Large intestine (tissue), 3 donors: ENCODE results near the gene ENAH. TPM values are rescaled to one million over a fixed set of nuclear protein-coding genes. Genes with fewer than 3 reads are reported as not detected.

Experiments used
- DNase-seq, 2 donors: peaks; one replicate each; pipeline versions ENCODE4 v3.0.0 to v3.0.0-alpha.2; 2013
- H3K27ac ChIP-seq: one replicate; pipeline ENCODE4 v1.5.1; 2013; ENCODE audit warnings: low read length
- H3K27me3 ChIP-seq: 2 replicates; pipeline ENCODE4 v1.6.1; 2013; ENCODE audit warnings: low read length; ENCODE audit not compliant: control insufficient read depth, insufficient read depth
- H3K36me3 ChIP-seq: 2 replicates; pipeline ENCODE4 v1.6.1; 2013; ENCODE audit warnings: low read length; ENCODE audit not compliant: control insufficient read depth, insufficient read depth
- H3K4me1 ChIP-seq: one replicate; pipeline ENCODE4 v1.6.1; 2013; ENCODE audit warnings: low read length; ENCODE audit not compliant: control insufficient read depth, insufficient read depth
- H3K4me3 ChIP-seq: one replicate; pipeline ENCODE4 v1.5.1; 2013; ENCODE audit warnings: low read length
- H3K9me3 ChIP-seq: one replicate; pipeline ENCODE4 v1.6.1; 2013; ENCODE audit warnings: mild to moderate bottlenecking, low read depth, low read length, moderate library complexity; ENCODE audit not compliant: control insufficient read depth
- WGBS: methylation state at CpG from one replicate; pipeline ENCODE4 v1.1.5; 2013; ENCODE audit warnings: low lambda C conversion rate; ENCODE audit not compliant: insufficient coverage; 5-methylcytosine and 5-hydroxymethylcytosine counted together
- polyA plus RNA-seq: library from polyadenylated mRNA; unstranded; fragments of 120-200 nt; gene quantifications from one replicate; pipeline ENCODE4 v1.2.1, GENCODE V29; 2013

ENAH gene
- polyA plus RNA-seq, 1 donor: 44.4 TPM

GRCh38 chr1:225677350-225678124 lies 24.6 kb upstream of the ENAH start:
- H3K27ac ChIP-seq: no peak overlapping the region
- H3K4me1 ChIP-seq: no peaks in the 10 kb centered on the region
- peak overlapping the region; percentile 3 for H3K4me3 ChIP-seq
- peaks cover 3% of the 10 kb centered on the region for H3K27me3 ChIP-seq
- H3K36me3 ChIP-seq: no peaks in the 10 kb centered on the region
- peak in 1 of 2 donors; percentile 48 for DNase-seq
- no peaks in the 10 kb centered on the region for H3K9me3 ChIP-seq
- WGBS: 17% methylated on average over 2 of the region's 40 CpGs

DNA sequence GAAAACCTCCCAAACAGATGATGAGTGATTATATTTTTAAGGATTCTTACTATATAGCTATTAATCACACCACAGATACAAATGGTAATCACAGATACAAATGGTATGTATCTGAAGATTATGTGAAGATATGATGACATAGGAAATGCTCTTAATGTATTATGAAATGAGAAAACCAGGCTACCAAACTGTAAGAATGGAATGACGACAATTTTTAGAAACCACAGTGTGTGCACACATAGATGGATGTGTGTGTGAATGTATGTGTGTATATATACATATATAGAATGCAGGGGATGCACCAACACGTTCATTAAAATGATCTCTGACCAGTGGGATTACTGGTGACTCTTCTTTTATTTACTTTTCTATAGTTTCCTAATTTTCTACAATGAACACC lies 21.5 kb upstream of the ENAH start:
- H3K36me3 ChIP-seq: no peaks in the 10 kb centered on the region

GRCh38 chr1:225670806-225671733 lies 18.1 kb upstream of the ENAH start:
- no peak overlapping the region for H3K4me3 ChIP-seq
- peak; percentile 73 to 90 for DNase-seq
- 60% methylated on average over 1 of the region's 4 CpGs for WGBS
- H3K36me3 ChIP-seq: no peaks in the 10 kb centered on the region
- peak overlapping the region; percentile 57 for H3K27ac ChIP-seq
- H3K27me3 ChIP-seq: no peaks in the 10 kb centered on the region
- no peaks in the 10 kb centered on the region for H3K9me3 ChIP-seq
- H3K4me1 ChIP-seq: no peaks in the 10 kb centered on the region

More for the DNA sequence above, 21.5 kb upstream of the ENAH start:
- H3K4me3 ChIP-seq: no peak overlapping the region
- no peak overlapping the region for H3K27ac ChIP-seq
- no peaks in the 10 kb centered on the region for H3K9me3 ChIP-seq
- H3K4me1 ChIP-seq: no peaks in the 10 kb centered on the region
- no CpG with 5 or more reads among the region's 2 CpGs for WGBS
- no peak for DNase-seq
- H3K27me3 ChIP-seq: peaks cover 3% of the 10 kb centered on the region

GRCh38 chr1:225670356-225670755 lies 17.4 kb upstream of the ENAH start:
- H3K27me3 ChIP-seq: no peaks in the 10 kb centered on the region
- H3K27ac ChIP-seq: no peak overlapping the region
- no CpG with 5 or more reads among the region's 7 CpGs for WGBS
- no peaks in the 10 kb centered on the region for H3K9me3 ChIP-seq
- no peaks in the 10 kb centered on the region for H3K36me3 ChIP-seq
- no peak for DNase-seq
- no peak overlapping the region for H3K4me3 ChIP-seq
- no peaks in the 10 kb centered on the region for H3K4me1 ChIP-seq

- no CpG with 5 or more reads among the region's 1 CpG for WGBS
- H3K27me3 ChIP-seq: no peaks in the 10 kb centered on the region
- no peak overlapping the region for H3K27ac ChIP-seq
- DNase-seq: no peak
- no peaks in the 10 kb centered on the region for H3K36me3 ChIP-seq
- H3K9me3 ChIP-seq: no peaks in the 10 kb centered on the region
- no peak overlapping the region for H3K4me3 ChIP-seq
- H3K4me1 ChIP-seq: no peaks in the 10 kb centered on the region
Observed at GRCh38 chr1:225668222-225668621, 15.3 kb upstream of the ENAH start.

DNA sequence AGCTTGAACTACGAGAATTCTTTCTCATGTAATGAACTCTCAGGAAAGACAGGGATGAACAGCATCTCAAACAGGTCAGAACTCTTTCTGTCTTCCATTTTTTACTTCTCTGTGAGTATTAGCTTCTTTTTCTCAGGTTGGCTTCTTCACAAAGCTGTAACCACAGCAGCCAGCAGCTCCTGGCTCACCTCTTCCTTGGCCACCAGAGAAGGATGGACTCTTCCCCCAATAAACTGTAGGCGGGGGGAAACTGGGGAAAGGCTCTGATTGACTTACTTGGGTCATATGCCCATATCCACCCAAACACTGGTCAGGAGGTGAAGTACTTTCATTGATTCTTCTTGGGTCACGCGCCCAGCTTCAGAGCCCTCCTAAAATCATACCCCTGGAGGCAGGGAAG lies 14.4 kb upstream of the ENAH start:
- H3K4me1 ChIP-seq: no peaks in the 10 kb centered on the region
- WGBS: 100% methylated on average over 1 of the region's 4 CpGs
- no peaks in the 10 kb centered on the region for H3K27me3 ChIP-seq

DNA sequence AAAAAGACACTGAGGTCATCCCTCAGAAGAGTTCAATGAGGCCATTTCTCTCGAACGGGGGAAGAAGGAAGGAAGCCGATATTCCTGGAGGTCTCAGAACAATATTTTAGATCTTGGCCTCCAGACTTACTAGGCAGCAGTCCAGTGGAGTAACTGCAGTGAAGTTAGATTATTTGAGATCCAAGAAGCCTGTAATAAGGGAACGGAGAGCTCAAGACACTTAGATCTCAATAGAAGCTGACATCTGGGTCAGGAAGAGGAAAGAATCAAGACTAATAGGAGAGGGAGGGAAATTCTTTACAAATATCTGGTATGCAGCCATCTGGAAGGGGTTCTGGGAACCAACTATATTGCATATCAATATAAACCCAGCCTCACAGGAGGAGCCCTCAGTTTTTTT lies 13.6 kb upstream of the ENAH start:
- WGBS: no CpG with 5 or more reads among the region's 4 CpGs
- H3K36me3 ChIP-seq: no peaks in the 10 kb centered on the region
- H3K9me3 ChIP-seq: no peaks in the 10 kb centered on the region
- H3K27me3 ChIP-seq: no peaks in the 10 kb centered on the region
- no peak overlapping the region for H3K27ac ChIP-seq
- DNase-seq: no peak
- no peaks in the 10 kb centered on the region for H3K4me1 ChIP-seq
- H3K4me3 ChIP-seq: no peak overlapping the region

More for the DNA sequence above, 14.4 kb upstream of the ENAH start:
- Histone ChIP-seq H3K36me3 (no peaks in the 10 kb centered on the region), H3K27ac (no peak overlapping the region), H3K4me3 (no peak overlapping the region), H3K9me3 (no peaks in the 10 kb centered on the region)
- DNase-seq: no peak

- no peak overlapping the region for H3K27ac ChIP-seq
- H3K4me1 ChIP-seq: no peaks in the 10 kb centered on the region
- H3K27me3 ChIP-seq: no peaks in the 10 kb centered on the region
- WGBS: no CpG with 5 or more reads among the region's 2 CpGs
- DNase-seq: no peak
- no peaks in the 10 kb centered on the region for H3K36me3 ChIP-seq
- no peaks in the 10 kb centered on the region for H3K9me3 ChIP-seq
- H3K4me3 ChIP-seq: no peak overlapping the region
Observed at GRCh38 chr1:225664762-225665161, 11.8 kb upstream of the ENAH start.

GRCh38 chr1:225662155-225662554 lies 9.2 kb upstream of the ENAH start:
- Histone ChIP-seq H3K27me3 (no peaks in the 10 kb centered on the region), H3K9me3 (no peaks in the 10 kb centered on the region), H3K27ac (no peak overlapping the region)

DNA sequence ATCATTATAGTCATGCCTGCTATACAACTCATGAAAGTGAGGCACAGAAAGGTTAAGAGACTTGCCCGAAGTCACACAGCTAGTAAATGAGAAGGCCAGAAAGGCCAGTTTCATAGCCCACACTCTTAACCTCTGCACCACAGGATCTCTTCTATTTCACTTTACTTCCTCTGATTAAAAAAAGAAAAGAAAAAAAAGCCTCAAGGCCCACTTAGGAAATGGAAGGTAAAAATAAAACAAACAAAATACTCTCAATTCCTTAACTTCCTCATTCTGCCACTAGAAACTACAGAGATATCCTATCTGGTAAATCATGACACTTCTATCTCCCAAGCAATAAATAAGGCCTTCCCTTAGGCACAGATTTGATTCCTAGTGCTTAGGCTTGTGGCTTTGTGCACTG lies 7.6 kb upstream of the ENAH start:
- H3K4me1 ChIP-seq: no peaks in the 10 kb centered on the region
- H3K36me3 ChIP-seq: no peaks in the 10 kb centered on the region
- H3K27me3 ChIP-seq: no peaks in the 10 kb centered on the region
- no peak overlapping the region for H3K4me3 ChIP-seq
- no peak overlapping the region for H3K27ac ChIP-seq
- DNase-seq: no peak
- no peaks in the 10 kb centered on the region for H3K9me3 ChIP-seq
- WGBS: no CpG with 5 or more reads among the region's 1 CpG

More at GRCh38 chr1:225662155-225662554, 9.2 kb upstream of the ENAH start:
- H3K36me3 ChIP-seq: no peaks in the 10 kb centered on the region
- H3K4me1 ChIP-seq: no peaks in the 10 kb centered on the region
- DNase-seq: no peak
- 100% methylated on average over 1 of the region's 2 CpGs for WGBS
- H3K4me3 ChIP-seq: no peak overlapping the region
